HG02943 (cell line): ENCODE measurements around the gene CTBS.

Experiments used
- ATAC-seq: cut with Tn5 transposase; IDR thresholded peaks from one replicate; pipeline ENCODE4 v1.9.1; 2021; ENCODE audit warnings: mild to moderate bottlenecking, low read depth, moderate library complexity; ENCODE audit not compliant: unreplicated experiment

The CTBS gene

DNA sequence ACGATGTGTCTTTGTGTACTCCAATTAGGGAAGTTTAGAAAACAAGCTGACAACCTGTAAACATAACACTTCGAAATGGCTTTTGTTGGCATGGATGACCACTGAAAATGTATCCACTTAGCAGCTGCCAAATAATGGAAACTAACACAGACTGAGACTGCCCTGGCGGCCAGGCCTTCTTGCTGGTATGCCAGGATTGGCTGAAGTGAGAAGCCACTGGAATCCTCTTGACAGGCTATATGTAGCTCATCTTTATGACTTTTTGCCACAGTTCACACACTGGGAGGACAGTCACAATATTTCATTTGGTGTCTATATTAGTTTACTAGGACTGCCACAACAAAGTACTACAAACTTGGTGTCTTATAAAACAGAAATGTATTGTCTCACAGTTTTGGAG, 12.9 kb upstream of the CTBS start:
- ATAC-seq = no peak

DNA sequence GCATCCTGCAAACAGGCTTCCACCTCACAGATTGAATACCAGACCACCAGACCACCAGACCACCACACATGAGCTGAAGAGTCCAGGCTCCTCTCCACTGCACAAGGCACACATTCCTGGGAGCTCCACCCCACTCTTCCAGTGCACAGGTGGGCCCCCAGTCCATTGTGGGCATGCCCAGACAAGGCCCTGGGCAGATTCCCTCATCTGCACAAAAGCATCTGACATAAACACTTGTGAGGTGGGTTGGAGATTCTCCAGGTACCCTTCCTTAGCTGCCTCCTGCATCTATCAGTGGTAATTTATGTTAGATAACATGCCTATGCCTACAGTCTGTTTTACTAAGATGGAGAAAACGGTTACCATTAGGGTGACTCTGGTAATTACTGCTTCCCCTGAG, 11.6 kb upstream of the CTBS start:
- ATAC-seq = no peak

DNA sequence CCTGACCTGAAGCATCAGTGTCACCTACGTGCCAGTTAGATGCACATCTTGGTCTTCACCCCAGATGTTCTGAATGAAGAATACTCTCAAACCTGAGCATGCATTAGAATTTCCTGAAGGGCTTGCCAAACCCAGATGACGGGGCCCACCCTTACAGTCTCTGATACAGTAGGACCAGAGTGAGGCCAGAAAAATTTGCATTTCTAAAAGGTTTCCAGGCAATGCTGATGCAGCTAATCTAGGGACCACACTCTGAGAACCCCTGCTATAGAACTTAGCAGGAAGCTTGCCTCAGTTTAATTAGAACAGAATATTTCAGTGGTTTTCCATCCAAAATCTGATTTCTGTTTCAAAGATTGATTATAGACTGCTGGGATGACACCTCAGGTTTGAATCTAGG, 9.9 kb upstream of the CTBS start:
- ATAC-seq = no peak

DNA sequence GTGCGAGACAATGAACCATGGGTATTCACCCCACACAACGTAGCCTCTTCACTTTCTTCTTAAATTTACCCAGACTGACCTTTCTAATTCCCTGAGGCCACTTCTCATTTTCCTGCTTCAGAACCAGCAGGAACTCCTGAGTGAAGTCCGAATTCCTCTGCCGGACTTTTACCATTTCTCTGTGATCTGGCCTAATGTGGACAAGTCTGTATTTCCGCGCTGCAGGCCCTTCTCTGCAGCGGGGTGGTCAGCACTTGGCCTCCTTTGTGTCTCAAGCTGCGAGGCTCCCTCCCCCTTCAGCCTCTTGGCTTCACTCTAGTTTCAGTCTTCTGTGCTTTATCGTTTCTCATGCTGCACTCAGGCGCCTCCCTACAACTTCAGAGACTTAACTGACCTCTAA, 9.4 kb upstream of the CTBS start:
- ATAC-seq = no peak

DNA sequence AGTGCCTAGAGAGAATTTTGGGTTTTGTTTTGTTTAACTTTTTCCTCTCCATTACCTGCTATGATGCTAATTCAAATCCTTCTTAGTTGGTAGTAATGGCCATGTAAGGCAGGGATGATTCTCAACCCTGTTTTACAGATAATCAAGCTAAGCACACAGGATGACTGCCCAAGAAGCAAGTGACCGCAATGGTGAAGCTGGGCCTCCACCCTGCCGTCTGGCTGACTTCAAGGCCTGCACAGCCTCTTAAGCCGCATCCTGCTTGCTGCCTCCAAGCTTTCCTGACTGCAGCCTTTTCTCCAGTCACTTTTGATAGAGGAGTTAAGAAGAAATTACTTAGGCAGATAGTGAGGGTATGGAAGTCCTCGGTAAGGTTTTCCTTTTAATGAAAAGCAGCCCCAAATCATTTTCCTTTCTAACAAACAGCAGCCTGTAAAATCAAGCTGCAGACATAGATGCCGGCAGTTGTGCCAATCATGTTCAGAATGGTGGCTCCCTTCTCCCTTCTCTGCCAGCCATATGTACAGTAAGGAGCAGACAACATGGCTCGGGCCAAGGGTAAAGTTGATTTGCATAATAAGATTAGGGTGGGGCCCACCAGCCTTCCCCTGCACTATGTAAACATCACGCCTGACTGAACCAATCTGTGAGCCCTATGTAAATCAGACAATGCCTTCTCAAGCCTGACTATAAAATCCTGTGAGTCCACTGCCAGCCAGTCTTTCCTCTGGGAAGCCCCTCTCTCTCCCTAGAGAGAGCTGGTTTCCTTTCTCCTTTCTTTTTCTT, 8.8 kb upstream of the CTBS start:
- no peak for ATAC-seq

DNA sequence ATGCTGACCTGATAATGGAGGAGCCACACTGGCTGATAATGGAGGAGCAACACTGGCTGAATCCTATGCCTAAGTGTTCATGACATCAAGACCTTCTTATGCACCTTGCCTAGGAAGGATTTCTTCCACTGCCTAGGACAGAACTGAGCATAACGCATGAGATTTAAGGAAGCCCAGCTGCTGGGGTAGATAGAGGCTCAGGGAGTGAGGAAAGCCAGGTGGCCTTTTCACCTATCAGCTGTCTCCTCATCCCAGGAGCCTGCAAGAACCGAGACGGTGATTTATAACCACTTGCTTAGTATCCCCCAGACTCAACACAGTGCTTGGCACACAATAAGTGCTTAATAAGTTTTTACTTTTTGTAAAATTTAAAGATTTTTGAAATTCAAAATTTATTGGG, 7.4 kb upstream of the CTBS start:
- no peak for ATAC-seq

DNA sequence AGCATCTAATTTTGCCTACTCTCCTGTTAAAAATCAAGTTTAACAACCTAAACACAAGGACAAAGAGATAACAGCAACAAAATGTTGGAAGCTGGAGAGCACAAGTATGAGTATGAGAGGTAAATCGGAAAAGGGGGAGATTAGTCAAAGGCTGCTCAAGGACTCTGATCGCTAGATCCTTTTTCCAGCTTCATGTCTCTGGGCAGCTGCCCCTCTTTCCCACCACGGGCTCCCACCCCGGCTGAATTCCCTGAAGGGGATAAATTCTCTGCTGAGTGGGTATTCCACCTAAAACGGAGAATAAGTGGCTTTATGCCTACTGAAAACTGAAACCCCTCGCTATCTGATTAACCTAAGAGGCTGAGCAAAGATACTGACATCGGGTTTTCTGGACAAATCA, 696 bp upstream of the CTBS start:
- ATAC-seq = no peak

DNA sequence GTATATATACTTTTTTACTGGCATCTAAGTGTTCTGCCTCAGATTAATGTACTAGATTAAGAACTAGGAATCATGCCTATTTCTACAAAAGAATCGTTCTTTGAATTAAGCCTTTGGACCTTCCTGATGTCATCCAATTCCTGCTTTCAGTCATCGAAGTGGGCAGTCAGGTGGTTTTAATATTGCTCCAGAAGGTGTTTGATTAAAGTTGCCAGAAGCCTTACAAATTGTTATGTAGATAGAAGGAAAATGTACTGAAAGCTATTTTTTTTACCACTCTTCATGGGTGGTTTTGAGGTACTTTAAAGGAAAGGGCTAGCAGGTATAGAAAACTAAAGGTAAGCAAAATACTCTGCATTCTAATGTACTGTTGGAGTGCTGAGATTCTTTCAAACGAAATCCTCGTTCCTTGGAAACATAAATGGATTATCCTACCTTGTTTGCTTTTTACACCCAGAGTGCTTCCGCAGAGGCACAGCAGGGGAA, 716 bp downstream of the CTBS start:
- no peak for ATAC-seq

DNA sequence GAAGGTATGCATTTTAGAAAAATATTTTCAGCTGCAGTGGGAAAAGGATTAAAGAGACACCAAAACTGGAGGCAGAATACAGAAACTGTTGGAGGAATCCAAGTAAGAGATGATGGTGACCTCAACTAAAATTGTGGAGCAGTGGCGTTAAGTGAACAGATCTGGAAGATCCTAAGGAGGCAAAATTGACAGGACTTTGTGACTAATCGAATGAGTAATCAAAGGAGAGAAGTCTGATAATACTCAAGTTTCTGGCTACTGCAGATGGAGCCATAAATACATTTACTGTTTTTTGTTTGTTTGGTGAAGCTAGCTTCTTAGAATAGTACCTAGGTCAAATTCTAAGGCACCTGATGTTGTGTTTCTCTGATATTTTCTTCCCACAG, 3.1 kb downstream of the CTBS start:
- no peak for ATAC-seq

DNA sequence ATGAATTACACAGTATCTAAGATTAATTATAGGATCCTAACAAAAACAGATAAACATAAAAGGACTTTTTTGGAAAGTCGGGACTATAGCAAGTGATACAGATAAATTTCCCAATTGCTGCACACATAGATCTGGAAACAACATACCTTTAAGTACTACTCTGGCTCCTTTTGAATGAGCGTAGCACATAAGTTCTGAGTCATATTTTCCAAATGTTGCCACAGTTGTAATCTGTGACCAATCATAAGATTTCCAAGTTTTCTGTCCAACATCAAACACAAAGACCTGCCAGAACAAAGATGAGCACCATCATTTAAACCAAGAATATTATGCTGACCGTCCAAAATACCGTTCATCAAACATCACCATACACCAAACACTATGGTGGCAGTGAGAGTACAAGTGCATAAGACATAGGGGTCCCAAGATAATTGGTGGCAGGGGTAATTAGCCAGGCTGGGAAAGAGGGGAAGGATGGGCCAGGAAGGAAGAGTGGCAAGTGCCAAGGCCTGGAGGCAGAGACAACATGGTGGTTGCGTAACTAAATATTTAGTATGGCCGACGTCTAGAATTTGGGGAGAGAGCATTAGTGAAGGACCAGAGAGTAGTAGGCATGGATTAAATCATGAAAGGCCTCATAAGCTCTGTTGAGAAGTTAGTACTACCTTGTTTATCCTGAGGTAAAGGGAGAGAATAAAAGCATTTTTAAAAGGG, 3.6 kb downstream of the CTBS start:
- ATAC-seq = no peak

DNA sequence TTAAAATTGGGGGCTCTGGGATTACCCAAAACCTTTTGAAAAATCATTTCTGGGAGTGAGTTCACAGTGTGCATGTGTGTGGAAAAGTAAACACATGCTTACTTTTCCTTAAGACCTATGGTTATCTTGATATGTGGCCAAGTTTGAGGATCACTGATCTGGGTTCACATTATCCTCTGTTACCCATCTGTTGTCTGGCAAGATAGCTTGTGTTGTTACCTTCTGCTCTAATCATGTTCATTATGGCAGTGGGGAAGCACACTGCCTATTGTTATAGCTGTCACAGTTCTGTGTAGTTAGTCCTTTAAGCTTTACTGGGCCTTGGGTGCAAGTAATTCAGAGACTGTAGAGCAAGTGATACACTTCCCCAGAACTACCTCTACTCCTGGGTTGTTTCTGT, 5.0 kb downstream of the CTBS start:
- ATAC-seq = no peak

DNA sequence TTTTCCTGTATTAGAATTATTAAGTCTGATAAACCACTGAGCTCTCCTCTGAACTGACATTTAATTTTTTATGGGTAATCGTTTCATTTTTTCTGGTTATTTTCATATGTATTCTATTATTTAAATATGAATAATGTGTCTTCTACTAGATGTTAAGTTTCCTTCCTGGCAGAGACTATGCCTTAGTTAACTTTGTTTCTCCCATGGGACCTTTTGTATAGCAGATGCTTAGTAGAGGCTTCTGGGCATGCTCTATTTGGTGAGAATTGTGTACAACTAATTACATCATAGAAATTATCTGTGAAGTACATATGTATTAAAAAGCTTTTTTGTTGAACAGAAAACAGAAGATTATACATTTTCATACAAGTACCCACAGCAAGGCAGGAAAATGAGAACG, 23.4 kb downstream of the CTBS start:
- ATAC-seq = no peak

DNA sequence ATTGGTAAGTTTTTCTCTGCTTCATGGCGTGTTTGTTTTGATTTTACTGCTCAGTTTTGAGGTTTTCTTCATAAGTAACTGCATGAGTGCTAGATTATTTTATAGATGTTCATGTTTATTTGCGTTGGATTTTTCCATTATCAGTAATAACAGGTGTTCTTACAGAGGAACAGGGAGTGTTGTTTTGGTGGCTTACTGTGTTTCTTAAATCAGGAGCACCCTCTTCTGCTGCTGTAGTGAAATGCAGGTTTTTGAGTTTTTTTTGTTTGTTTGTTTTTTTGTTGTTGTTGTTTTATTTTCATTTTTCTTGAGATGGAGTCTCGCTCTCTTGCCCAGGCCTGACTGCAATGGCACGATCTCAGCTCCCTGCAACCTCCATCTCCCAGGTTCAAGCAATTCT, 32.6 kb downstream of the CTBS start:
- no peak for ATAC-seq

DNA sequence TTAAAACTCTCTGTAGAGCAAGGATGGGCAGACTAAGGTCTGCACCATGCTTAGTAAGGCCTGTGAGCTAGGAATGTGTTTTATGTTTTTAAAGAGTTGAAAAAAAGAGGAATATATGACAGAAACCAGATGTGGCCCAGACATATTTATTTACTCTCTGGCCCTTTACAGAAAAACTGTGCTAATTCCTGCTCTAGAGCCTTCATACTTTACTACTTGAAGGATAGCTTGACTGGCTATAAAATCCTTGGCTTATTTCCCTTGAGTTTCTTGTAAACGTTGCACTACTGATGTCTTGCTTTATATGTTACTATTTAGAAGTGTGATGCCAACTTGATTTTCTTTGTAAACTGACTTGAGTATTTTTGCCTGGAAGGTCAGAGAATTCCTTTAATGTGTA, 33.5 kb downstream of the CTBS start:
- no peak for ATAC-seq

DNA sequence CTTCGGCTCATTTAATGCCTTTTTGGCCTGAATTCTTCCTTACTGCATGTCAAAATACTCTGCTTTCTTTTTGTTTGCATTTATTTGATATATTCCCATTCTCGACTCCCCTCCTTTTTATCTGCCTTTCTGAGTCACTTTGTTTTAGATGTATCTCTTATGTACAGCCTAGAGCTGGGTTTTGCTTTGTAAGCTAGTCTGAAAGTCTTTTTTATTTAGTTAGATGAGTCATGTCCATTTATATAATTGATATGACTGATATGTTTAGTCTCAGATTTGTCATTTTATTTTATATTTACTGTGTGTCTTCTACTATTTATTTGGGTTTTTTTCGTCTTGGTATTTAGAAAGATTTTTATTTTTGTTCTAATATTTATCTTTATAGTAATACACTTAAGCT, 34.3 kb downstream of the CTBS start:
- no peak for ATAC-seq

DNA sequence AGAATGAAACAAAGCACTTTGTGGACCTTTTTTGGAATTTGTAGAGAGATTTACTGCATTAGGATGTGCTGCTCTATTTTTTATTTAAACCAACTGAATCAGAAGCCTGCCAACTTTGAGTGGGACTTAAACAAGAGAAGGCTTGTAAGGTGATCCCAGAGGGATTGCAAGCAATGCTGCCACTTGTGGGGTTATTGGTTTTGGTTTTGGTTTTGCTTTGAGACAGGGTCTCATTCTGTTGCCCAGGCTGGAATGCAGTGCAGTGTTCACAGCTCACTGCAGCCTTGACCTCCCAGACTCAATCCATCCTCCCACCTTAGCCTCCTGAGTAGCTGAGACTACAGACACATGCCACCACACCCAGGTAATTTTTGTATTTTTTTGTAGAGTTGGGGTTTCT, 35.6 kb downstream of the CTBS start:
- no peak for ATAC-seq

DNA sequence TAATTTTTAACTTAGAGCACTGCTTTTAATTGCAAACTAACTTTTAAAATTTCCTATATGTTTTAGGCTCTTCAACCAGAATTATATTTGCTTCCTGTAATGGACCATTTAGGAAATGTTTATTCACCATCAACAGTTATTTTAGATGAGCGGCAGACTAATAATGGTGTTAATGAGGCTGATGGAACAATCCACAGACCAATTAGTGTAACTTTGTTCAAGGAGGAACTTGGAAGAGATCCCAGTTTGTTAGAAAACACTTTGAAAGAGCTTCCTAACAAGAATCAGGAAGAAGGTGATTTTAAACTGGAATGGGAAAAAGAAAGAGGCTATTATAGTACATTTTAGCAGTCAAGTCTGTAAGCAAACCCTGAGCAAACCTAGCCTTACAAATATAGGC, 48.5 kb downstream of the CTBS start:
- no peak for ATAC-seq

DNA sequence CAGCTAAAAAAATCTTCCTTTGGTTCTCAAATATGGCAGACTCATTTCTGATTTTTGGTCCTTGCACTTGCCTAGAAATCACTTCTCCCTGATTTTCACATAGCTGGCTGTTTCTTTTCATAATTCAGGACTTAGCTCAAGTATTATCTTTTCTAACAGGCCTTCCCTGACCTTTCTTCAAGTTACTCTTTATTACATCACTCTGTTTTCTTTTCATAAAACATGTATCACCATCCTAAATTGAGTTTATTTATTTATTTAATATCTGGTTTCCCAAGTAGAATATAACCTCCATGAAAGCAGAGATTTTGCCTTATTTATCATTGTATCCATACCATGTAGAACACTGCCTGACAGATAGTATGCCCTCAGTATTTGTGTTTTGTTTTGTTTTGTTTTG, 49.6 kb downstream of the CTBS start:
- ATAC-seq = no peak

DNA sequence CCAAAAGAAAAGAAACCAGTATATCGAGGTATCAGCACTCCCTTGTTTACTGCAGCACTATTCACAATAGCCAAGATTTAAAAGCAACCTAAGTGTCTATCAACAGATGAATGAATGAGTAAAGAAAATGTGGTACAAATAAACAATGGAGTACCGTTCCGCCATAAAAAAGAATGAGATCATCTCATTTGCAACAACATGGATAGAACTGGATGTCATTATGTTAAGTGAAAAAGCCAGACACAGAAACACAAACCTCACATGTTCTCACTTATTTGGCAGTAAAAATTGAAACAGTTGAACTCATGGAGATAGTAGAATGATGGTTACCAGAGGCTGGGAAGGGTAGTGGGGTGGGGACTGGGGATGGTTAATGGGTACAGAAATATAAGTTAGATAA, 63.6 kb downstream of the CTBS start:
- ATAC-seq = no peak

DNA sequence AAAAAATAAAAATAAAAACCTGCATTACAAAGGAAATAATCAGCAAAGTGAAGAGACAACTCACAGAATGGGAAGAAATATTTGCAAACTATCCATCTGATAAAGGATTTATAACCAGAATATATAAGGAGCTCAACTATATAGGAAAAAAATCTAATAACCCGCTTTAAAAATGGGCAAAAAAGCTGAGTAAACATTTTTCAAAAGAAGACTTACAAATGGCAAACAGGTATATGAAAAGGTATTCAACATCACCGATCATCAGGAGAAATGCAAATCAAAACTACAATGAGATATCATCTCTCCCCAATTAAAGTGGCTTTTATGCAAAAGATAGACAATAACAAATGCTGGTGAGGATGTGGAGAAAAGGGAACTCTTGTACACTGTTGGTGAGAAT, 64.1 kb downstream of the CTBS start:
- ATAC-seq = no peak

DNA sequence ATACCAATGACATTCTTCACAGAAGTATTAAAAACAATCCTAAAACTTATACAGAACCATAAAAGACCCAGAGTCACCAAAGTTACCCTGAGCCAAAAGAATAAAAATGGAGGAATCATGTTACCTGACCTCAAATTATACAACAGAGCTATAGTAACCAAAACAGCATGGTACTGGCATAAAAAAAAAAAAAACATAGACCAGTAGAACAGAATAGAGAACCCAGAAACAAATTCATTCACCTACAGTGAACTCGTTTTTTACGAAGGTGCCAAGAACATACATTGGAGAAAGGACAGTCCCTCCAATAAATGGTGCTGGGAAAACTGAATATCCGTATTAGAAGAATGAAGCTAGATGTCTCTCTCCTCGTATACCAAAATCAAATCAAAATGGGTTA, 65.2 kb downstream of the CTBS start:
- no peak for ATAC-seq

DNA sequence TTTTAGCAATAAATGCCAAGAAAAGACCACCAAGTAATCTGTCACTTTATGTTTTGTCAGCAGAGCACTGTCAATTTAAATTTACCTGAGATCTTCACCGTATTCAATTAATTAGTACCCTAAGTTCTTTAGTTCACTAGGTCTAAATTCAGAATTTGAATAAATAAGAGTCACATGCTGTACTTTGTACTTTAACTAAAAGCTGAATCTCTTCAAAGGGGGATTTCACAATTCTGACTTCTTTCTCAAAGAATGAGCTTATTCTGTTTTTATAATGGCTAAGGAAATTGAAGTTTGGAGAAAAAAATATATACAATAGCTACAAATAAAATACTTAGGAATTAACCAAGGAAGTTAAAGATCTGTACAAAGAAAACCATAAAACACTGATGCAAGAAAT, 65.7 kb downstream of the CTBS start:
- ATAC-seq = no peak
